PC-9 (cell line): ENCODE data around the gene STX16. TPM values are rescaled to one million over a fixed set of nuclear protein-coding genes. Genes with fewer than 3 reads are reported as not detected.

Experiments
- BruUV-seq: library from RNA; stranded (reverse); fragments of 400-500 nt; replicated peaks from 2 replicates; lab custom pipeline; 2021; lab: Mats Ljungman, UMichigan
- CTCF ChIA-PET: fragments of 300-600 bp; sonication (Branson Sonifier 250); formaldehyde crosslinking; loops from one replicate; lab custom pipeline; 2022; ENCODE audit warnings: antibody characterized with exemption; lab: Charles Lee
- POLR2A ChIA-PET: fragments of 300-600 bp; sonication (Branson Sonifier 250); formaldehyde crosslinking; loops from one replicate; lab custom pipeline; 2022; ENCODE audit warnings: antibody characterized with exemption; ENCODE audit not compliant: unreplicated experiment; lab: Charles Lee
- DNase-seq, 2 experiments: peaks; one replicate each; pipeline versions ENCODE4 v3.0.0 to v3.0.0-alpha.2; 2015 to 2022; ENCODE audit warnings: mixed read lengths in 1 of 2
- H2AFZ ChIP-seq: fragments of 200-600 bp; sonication (generic); 2 replicates; pipeline ENCODE4 v1.8.1; 2017; ENCODE audit warnings: antibody characterized with exemption
- H3F3A ChIP-seq: fragments of 200-600 bp; sonication (generic); 2 replicates; pipeline ENCODE4 v1.8.1; 2017; ENCODE audit warnings: antibody characterized with exemption, mild to moderate bottlenecking, low read depth; ENCODE audit not compliant: insufficient read depth
- H3K27ac ChIP-seq: fragments of 200-600 bp; sonication (generic); 2 replicates; pipeline ENCODE4 v1.6.1; 2016; ENCODE audit warnings: mixed run types
- H3K27me3 ChIP-seq: fragments of 200-600 bp; sonication (generic); 2 replicates; pipeline ENCODE4 v1.6.1; 2016; ENCODE audit warnings: low read depth, mixed run types; ENCODE audit not compliant: insufficient read depth
- H3K36me3 ChIP-seq: fragments of 200-600 bp; sonication (generic); 2 replicates; pipeline ENCODE4 v1.6.1; 2016; ENCODE audit warnings: low read depth, mixed run types
- H3K4me1 ChIP-seq: fragments of 200-600 bp; sonication (generic); replicated peaks from 2 replicates; pipeline ENCODE4 v1.6.1; 2016; ENCODE audit warnings: mixed run types; ENCODE audit not compliant: insufficient read depth
- H3K4me2 ChIP-seq: fragments of 200-600 bp; sonication (generic); 2 replicates; pipeline ENCODE4 v1.6.1; 2017; ENCODE audit warnings: mixed run types
- H3K4me3 ChIP-seq: fragments of 200-600 bp; sonication (generic); 2 replicates; pipeline ENCODE4 v1.6.1; 2016; ENCODE audit warnings: mixed run types
- H3K79me2 ChIP-seq: fragments of 200-600 bp; sonication (generic); 2 replicates; pipeline ENCODE4 v1.6.1; 2017; ENCODE audit warnings: low read depth, mixed run types
- H3K9me2 ChIP-seq: fragments of 200-600 bp; sonication (generic); 2 replicates; pipeline ENCODE4 v1.8.1; 2017; ENCODE audit warnings: mild to moderate bottlenecking; ENCODE audit not compliant: insufficient read depth
- H3K9me3 ChIP-seq: fragments of 200-600 bp; sonication (generic); 2 replicates; pipeline ENCODE4 v1.8.1; 2016; ENCODE audit warnings: low read depth; ENCODE audit not compliant: insufficient read depth
- H4K20me1 ChIP-seq: fragments of 200-600 bp; sonication (generic); 2 replicates; pipeline ENCODE4 v1.8.1; 2017; ENCODE audit not compliant: insufficient read depth
- CTCF ChIP-seq: fragments of 200-600 bp; sonication (generic); conservative IDR thresholded peaks from 2 replicates; pipeline ENCODE4 v1.6.1; 2017; ENCODE audit warnings: mixed run types, antibody characterized with exemption, mild to moderate bottlenecking, moderate library complexity
- EZH2 ChIP-seq: fragments of 200-600 bp; sonication (generic); IDR thresholded peaks from 2 replicates; pipeline ENCODE4 v1.8.0; 2017; ENCODE audit warnings: antibody characterized with exemption, low read depth
- intact Hi-C: fragments of 100-400 bp; cut with micrococcal nuclease; formaldehyde crosslinking; loops from one replicate; pipeline ENCODE4 v1.10.0; 2022; ENCODE audit not compliant: unreplicated experiment
- total RNA-seq: library from RNA; stranded (reverse); gene quantifications from 2 replicates; pipeline ENCODE4 v1.2.3, GENCODE V29; 2021

The STX16 gene
- total RNA-seq, 1 experiment from 2014 or later, result 76.3 TPM

GRCh38 chr20:58651946-58652605 lies 993 bp downstream of the STX16 start:
- Histone ChIP-seq H4K20me1 (peaks cover 35% of the 10 kb centered on the region), H3K79me2 (peaks cover 60% of the 10 kb centered on the region), H3K36me3 (peaks cover 18% of the 10 kb centered on the region), H3F3A (peaks cover 12% of the 10 kb centered on the region), H3K4me2 (peak overlapping the region; percentile 83), H3K4me3 (peak overlapping the region; percentile 95), H3K9me3 (no peaks in the 10 kb centered on the region), H3K27ac (peak overlapping the region; percentile 77), H3K4me1 (peaks cover 22% of the 10 kb centered on the region), H3K27me3 (no peaks in the 10 kb centered on the region), H2AFZ (peak overlapping the region; percentile 89), H3K9me2 (no peaks in the 10 kb centered on the region)
- intact Hi-C loops, result loop anchor here (1.0 to 10.0 kb wide), 5 partner anchors 137 to 415 kb away; partner anchors contain the start of genes APCDD1L, GNAS and GNAS-AS1
- peak; percentile 40 to 51 for DNase-seq
- no TSS peak for BruUV-seq
- no peak; the same call in 1 of the 2 replicates for TF ChIP-seq CTCF
- TF ChIP-seq EZH2, result no peak
- POLR2A ChIA-PET, result interaction anchor here (0.6 to 1.1 kb wide), 3 partner anchors 178 to 310 kb away, joined by 3 to 15 read pairs (median 4); partner anchors contain the start of gene VAPB
- CTCF ChIA-PET, result interaction anchor here (0.6 to 0.9 kb wide), 4 partner anchors 139 to 1329 kb away, joined by 3 to 15 read pairs (median 6); no protein-coding TSS in a partner anchor

- DNase-seq, result no peak
- H3K9me2 ChIP-seq, result no peaks in the 10 kb centered on the region
- peak overlapping the region; percentile 83 for H3K4me2 ChIP-seq
- H4K20me1 ChIP-seq, result peaks cover 38% of the 10 kb centered on the region
- peak overlapping the region; percentile 22; the same call in 1 of the 2 replicates for H3K27ac ChIP-seq
- H3K27me3 ChIP-seq, result no peaks in the 10 kb centered on the region
- TSS peak; percentile 44 for BruUV-seq
- POLR2A ChIA-PET, result no interaction called here
- peak overlapping the region; percentile 95 for H3K4me3 ChIP-seq
- H3F3A ChIP-seq, result peaks cover 12% of the 10 kb centered on the region
- H3K36me3 ChIP-seq, result peaks cover 18% of the 10 kb centered on the region
- H3K79me2 ChIP-seq, result peaks cover 67% of the 10 kb centered on the region
- intact Hi-C loops, result loop anchor here (5.0 to 10.0 kb wide), 4 partner anchors 168 to 415 kb away; partner anchors contain the start of genes GNAS and GNAS-AS1
- no peak for TF ChIP-seq CTCF
- no peak for TF ChIP-seq EZH2
- H3K9me3 ChIP-seq, result no peaks in the 10 kb centered on the region
- CTCF ChIA-PET, result interaction anchor here (0.6 to 0.9 kb wide), 4 partner anchors 140 to 1329 kb away, joined by 3 to 15 read pairs (median 6); no protein-coding TSS in a partner anchor
- peak overlapping the region; percentile 89 for H2AFZ ChIP-seq
- H3K4me1 ChIP-seq, result peaks cover 22% of the 10 kb centered on the region
These were observed 1.7 kb downstream of the STX16 start for GRCh38 chr20:58652606-58653294.

- Histone ChIP-seq H4K20me1 (peaks cover 53% of the 10 kb centered on the region), H3K4me3 (no peak overlapping the region), H3K36me3 (peaks cover 18% of the 10 kb centered on the region), H3K27me3 (no peaks in the 10 kb centered on the region), H3K4me2 (peak overlapping the region; percentile 83), H3F3A (peaks cover 12% of the 10 kb centered on the region), H3K27ac (no peak overlapping the region), H2AFZ (no peak overlapping the region), H3K4me1 (peaks cover 30% of the 10 kb centered on the region), H3K9me2 (no peaks in the 10 kb centered on the region), H3K79me2 (peaks cover 83% of the 10 kb centered on the region), H3K9me3 (no peaks in the 10 kb centered on the region)
- no TSS peak for BruUV-seq
- ChIA-PET CTCF (interaction anchor here (0.7 kb wide), 1 partner anchor 213 kb away, joined by 3 read pairs; no protein-coding TSS in a partner anchor), POLR2A (no interaction called here)
- DNase-seq, result no peak
- TF ChIP-seq EZH2 (no peak), CTCF (no peak)
- intact Hi-C loops, result loop anchor here (5.0 to 10.0 kb wide), 4 partner anchors 170 to 417 kb away; partner anchors contain the start of genes GNAS and GNAS-AS1
These were observed 3.3 kb downstream of the STX16 start for GRCh38 chr20:58654337-58654736.
